Endothelial cell of hepatic sinusoid (primary cell): Measurements from ENCODE around the gene RTN4R.

ENCODE experiments used
- in situ Hi-C: cut with HindIII; loops from 2 replicates; pipeline ENCODE4 v1.10.0; 2017; ENCODE audit warnings: low sequenced_read_pairs

Gene RTN4R

DNA sequence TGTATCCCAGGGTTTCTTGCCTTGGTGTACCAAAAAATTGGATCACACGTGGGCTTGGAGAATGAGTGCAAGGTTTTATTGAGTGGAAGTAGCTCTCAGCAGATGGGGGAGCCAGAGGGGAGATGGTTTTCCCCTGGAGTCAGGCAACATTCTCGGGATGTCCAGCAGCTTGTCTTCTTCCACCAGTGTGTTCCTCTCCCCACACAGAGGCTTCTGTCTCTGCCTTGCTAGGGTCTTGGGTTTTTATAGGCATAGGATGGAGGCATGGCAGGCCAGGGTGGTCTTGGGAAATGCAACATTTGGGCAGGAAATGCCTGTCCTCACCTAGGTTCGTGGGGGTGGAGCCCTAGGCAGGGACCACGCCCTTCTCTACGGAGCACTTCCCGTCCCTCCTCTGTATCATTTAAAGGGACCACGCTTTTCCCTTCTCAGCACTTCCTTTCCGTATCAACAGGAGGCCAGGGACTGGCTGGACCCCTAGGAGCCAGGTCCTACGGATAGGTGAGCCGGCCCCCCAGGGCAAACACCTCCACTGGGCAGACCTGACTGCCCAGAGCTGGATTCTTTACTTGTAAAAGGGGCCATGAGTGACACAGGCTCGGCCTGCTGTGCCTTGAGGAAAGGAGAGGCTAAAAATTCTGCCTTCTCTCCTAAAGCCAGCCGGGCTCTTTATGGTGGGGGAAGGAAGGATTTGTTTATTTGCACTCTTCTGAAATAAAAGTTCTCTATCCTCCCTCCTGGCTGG is 62.0 kb downstream of the RTN4R start:
- in situ Hi-C loops: no loop called here

DNA sequence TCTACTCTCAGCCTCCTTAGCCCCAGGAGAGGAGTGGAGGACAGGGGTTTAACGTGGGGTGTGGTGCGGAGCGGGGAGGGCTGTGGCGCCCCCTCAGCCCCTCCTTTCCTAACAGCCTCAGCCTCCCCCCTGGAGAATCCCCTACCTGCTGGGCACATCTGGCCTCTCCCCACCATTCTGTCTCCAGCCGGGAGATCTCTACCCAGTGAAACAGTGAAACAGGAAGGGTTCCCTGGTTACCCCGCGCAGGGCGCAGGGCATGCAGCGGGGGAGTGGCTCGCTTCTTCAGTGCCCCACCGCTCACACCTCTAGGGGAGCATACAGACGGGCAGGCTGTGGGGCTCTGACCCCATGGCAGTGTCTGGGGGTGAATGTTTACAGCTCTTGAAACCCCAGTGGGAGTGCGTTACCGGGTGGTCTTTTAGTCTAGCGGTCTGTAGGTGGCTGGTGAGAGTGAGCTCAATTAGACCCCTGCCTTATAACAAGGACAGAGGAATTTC is 62.6 kb downstream of the RTN4R start:
- in situ Hi-C loops: no loop called here

DNA sequence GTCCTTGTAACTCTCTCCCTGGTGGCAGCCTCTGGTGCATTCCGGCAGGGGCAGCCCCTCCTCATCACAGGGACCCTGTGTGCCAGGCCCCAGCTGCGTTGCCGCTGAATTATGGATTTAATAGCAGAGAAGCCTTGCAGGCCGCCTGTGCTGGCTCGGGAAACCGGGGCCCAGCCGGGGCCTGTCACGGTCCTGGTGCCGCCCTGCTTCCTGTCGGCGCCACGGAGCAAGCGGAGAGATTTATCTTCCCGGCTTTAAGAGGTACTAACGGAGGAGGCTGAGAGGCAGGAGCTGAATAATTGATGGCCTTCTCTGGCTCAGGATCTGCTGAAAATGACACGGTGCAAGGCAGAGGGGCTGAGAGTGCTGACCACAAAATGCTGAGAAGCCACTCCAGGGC is 63.3 kb downstream of the RTN4R start:
- in situ Hi-C loops: no loop called here

DNA sequence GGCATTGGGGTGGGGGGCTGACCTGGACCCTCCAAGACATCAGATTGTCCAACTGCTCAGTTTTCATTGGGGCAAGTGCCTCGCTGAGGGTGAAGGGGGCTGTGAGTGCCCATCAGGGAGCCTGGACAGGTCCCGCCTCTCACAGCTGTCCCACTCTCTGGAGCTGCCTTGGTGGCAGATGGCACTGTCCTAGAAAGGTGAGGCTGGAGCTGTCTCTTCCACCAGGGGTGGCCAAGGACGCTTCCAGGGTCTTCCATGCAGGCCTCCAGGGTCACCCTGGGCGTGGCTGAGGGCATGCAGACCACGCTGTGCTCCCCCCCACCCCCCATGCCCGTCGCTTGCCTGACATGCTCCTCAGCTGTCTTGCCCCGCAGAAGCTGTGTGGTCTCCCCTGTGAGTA is 63.8 kb downstream of the RTN4R start:
- in situ Hi-C loops: no loop called here

DNA sequence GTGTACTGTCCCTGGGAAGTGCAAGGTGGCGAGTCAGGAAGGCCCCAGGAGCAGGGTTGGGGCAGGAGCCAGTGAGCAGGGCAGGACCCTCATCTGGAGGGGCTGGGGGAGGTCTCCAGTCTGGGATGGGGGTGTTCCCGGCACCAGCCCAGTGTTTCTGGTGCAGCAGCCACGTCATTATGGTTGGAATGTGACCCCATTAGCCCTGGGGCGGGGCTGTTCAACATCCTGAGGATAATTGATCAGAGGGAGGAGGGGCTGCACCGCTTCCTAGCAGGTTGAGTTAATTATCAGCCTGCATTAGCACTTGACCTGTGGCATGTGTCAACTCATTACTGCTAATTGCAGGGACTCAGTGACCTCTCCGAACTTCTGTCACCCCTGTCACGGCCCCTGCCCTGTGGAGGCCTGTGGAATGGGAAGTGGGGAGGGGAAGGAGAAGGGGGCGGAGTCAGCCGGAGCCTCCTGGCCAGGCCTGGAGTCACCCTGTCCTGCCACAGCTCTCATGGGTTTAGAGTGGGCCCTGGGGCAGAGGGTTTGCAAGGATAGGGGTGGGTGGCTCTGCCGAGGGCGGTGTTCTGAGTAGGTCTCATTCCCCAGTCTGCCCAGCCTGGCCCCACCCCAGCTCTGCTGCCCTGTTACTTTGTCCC is 64.4 kb downstream of the RTN4R start:
- in situ Hi-C loops: no loop called here

DNA sequence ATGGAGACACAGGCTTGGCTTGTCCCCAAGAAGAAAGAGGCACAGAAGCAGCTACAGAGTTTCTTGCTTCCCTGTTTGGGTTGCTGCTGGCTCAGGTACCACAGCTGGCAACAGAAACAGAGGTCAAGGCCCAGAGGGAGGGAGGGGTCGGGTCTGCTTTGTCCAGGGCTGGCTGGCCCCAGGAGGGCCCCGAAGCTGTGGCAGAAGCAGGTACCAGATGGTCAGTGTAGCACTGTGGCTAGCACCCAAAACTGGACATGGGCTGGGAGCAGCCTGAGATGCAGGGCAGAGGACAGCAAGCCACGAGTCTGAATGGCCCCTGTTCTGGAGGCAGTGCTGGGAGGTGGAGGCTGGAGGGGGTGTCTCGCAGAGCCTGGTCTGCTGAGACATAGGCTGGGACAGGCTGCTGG is 65.0 kb downstream of the RTN4R start:
- in situ Hi-C loops: no loop called here

DNA sequence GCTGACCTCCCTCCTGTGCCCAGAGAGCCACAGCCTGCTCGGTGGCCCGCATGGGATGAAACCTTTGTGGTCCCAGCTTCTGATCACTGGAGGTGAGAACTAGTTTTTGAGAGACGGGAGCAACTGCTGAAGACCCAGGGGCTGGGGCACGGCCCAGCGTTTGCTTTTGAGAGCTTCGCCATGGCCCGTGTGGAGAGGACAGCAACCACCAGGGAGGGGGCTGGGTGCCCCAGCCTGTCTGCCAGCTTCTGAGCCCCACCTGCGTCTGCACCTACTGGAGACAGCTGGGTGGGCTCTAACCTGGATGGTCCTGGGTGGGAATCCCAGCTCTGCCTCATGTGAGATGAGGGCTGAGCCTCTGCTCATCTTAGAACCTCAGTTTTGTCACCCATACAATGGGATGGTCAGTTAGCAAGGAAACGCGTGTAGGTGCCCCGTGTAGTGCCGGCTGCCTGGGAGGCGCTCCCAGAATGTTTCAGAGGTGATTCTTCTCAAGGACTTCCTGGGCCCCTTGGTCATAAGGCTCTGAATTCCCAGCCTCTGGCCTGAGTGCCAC is 66.2 kb downstream of the RTN4R start:
- in situ Hi-C loops: no loop called here

DNA sequence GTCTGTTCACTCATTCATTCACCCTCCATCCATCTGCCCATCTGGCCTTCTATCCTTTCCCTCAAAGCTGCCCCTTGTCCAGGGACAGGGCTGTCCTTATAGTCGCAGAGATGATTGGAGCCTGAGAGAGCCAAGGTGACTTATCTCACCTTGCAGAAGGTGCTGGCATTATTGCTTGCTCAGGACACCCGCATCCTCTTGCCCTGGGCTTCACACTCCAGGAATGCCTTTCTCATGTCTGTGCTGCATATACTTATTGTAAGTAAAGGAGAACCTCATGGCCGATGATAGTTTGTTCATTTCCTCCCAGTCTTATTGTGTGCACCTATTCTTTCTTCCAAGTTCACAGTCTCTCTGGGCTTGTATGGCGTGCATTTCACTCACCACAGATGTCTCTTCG is 68.2 kb downstream of the RTN4R start:
- in situ Hi-C loops: no loop called here

DNA sequence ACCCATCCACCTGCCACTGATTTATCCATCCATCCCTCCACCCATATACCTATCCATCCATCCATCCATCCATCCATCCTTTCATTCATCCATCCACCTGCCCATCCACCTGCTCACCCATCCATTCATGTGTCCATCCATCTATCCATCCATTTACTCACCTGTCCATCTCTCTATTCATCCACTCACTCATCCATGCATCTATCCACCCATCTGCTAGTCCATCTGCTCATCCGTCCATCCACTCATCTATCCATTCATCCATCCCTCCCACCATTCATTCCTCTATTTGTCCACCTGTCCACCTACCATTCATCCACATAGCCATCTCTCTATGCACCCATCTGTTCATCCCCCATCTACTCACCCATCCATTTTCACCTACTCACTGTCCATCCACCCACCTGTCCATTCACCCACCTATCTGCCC is 68.7 kb downstream of the RTN4R start:
- in situ Hi-C loops: no loop called here

DNA sequence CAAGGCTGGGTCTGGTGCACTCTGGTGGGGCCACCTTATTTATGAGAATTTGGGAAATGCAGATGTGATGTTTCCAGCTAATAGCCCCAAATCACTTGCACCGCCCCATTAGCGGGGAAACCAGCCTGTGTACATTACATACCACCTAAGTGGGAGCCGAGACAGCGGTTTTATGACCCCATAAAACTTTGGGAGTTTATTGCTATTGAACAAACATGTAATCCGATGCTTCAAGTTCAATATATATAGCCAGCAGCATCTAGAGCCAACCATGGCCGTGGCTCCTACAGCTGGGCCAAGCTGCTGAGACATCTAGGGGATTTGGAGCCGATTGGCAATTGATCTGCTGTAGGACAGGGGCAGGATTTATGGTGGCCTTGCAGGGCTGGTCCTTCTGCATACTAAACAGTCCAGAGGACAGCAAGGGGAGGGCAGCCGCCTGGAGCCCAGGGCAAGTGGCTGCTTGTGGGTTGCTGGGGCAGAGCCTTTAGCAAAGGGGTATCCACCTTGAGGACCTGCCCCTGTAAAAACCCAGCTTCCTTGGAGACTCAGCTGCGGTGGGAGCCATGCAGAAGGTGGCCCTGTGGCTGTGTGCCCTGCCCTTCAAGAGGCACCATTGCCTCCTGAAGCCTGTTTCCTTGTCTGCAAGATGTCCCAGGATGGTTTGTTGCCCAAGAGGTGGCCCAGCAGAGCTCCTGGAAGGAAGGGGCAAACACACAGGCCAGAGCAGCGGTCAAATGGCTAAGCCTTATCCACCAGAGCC is 69.4 kb downstream of the RTN4R start:
- in situ Hi-C loops: no loop called here

DNA sequence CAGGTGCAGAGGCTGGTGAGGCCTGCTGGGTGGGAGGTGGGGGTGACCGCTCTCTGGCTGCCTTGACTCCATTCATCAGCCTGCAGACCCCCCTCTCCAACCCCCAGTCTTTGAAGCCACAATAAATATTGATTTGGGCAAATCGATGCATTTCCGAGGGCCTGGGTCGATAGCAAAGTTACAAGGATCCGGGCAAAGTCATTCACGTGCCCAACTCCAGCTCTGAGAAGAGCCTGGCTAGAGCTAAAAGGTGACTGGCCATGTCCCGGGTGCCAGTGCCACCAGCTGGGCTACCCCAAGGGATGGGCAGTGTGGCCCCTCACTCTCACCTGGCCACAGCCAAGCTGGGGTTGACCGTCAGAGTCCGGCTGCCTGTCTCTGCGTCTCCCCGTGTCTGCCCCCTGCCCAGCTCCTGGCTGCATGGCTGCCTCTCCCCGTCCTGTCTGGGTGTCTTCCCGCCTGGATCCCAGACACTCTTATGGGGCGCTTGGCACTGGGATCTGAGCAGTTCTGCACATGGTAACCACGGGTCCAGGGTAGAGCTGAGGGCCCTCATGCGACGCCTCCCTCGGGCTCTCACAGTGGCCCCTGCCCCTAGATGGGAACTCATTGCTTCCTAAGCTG is 70.6 kb downstream of the RTN4R start:
- in situ Hi-C loops: no loop called here

DNA sequence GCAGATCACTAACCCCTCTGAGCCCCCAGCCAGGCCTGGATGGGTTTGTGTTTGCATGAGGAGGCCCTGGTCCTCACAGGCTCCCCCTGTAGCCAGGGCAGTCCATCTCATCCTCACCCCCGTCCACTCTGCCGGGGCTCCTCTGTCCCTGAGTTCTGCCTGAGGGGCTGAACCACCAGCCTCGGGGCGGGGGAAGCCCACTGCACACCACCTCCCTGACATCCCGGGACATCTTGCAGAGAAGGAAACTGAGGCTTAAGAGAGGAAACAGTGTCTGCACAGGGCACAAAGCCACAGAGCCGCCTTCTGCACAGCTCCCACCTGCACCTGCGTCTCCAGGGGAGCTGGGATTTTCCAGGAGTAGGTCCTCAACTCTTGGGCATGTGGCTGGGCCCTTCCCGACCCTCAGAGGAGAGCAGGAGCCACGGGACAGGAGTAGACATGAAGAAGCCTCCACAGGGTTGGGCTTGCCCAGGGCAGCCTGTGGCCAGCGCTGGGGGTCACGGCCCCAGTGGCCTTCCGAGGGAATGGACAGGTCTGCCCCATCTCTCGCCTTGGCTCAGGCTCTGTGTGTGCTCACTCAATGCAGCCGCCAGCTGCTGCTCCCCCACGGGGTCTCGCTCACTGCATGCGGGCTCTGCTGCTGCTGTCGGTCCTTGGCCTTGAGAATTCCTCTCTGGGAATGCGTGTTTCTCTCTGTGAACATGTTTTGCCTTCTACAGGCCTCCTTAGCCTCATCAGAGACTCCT is 71.8 kb downstream of the RTN4R start:
- in situ Hi-C loops: no loop called here

DNA sequence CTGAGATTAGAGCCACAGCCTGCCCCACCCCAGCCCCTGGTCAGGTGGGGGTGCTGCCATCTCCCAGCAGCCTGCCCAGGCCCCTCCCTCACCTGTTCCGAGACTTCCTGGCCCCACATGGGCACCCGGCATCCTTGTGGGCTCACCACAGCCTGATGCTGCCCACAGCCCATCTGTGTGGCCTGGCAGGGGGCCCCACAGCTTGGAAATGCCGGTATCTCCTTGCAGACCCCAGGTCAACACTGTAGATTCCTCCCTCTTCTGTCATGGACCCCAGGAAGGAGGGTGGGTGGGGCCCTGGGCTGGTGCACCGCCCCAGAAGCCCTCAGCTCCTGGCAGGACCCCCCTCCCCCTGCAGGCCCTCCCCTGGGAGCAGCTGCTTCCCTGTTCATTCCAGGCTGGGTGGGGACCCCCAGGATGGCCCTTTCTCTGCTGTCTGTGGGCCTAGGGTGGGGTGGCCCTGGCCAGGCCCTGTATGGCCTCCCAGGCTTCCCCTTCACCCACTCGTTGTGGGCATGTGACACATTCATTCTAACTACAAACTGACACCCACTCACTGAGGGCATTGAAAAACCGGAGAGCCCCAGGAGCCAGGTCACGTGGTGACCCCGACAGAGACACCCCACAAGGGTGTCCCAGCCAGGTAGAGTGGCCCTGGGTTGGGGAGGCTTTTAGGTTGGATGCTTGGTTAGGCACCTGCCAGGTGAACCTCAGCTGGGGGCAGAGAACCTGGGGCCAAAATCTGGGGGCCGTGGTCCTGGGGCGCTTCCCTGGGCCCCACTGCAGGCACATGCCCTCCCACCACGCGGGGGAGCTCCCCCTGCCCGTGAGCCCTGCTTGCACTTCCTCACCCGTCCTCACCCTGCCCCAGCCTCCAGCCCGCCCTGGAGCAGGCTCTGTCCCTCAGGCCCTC is 73.2 kb downstream of the RTN4R start:
- in situ Hi-C loops: no loop called here

DNA sequence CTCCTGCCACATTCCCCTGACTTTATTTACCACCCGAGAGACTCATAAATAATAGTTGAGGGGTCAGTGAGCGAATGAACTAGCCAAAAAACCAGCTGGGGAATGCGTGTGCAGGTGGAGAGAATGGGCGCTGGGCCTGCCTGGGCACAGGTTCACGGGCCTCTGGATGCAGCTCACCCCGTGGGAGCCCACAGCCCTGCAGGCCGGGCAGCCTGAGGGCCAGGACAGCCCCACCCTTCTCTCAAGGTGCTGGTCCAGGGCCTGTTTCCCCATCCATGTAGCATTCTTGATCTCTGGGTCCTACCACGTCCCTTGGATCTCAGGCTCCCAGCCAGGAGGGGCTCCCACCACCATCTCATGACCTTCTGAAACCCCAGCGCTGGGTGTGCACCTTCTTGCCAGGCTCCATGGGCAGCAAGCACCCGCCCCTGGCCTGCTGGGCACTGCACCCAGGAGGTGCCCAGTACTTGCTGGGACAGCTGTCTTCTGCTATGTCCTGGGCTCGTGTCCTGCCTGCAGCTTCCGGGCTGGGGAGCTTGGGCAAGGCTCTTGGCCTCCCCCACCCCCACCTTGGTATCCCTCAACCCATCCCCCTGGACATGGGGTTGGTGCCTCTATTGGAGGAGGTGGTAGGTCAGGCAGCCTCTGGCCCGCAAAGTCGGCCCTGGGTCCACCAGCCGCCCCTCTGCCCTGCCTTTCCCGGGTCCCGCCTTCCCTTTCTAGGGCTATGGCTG is 74.2 kb downstream of the RTN4R start:
- in situ Hi-C loops: no loop called here

DNA sequence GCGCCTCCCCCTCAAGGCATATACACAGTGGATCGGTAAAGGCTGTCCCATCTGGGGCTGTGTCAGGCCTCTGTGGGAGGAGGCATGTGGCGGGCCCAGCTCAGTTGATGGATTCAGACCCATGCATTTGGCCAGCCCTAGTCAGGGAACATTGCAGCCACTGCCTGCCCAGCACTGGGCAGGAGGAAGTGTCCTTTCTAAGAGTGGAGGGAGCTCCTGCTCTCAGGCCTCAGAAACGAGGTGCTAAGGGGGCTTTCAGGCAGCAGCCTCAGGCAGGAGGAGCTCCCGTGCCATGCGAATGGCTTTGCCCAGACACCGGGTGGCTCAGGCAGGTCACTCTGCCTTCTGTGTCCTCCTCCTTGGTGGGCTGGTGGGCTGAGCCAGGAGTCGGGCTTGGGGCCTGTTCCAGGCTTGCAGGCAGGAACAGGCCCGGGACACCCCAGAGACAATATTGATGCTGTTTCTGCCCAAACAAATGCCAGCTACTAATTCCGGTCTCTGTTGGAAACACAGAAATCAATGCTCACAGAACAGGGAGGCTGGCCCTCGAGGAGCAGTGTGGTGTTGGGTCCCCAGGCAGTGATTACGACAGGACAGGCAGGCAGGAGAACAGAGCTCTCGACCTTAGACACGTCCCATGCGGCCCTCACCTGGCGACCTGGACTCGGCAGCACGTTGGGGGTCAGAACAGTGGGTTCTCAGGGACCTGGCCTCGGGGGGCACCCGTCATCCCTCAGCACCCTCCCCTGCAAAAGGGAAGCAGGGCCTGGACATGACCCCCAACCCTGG is 75.0 kb downstream of the RTN4R start:
- in situ Hi-C loops: no loop called here

DNA sequence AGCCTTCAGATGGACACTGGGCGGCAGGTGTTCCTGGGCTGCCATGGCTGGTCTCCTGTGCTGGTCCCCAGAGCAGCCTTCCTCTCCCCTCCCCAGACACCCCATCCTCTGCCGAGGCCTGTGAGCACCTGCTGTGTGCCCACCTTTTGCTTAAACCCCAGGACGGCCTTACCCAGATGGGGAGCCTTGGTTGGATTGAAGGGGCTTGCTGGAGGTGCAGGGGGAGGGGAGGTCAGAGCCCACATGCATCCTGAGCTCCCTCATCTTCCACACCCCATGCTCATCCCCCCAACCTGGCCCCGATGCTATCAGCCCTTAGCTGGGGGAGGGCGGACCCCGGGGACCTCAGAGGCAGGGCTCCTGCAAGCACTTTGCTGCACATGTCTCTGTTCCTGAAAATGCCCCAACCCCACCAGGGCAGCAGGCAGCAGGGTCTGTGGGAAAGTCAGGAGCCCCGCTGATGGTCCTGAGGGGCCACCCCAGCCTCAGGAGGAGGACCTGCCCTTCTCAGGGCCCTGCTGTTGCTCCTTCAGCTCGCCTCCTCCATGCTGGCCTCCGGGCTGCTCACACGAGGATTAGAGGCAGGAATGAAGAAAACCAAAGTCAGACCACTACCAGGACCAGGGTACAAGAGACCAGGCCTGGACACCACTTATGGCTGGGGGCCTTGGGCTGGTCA is 75.7 kb downstream of the RTN4R start:
- in situ Hi-C loops: no loop called here

DNA sequence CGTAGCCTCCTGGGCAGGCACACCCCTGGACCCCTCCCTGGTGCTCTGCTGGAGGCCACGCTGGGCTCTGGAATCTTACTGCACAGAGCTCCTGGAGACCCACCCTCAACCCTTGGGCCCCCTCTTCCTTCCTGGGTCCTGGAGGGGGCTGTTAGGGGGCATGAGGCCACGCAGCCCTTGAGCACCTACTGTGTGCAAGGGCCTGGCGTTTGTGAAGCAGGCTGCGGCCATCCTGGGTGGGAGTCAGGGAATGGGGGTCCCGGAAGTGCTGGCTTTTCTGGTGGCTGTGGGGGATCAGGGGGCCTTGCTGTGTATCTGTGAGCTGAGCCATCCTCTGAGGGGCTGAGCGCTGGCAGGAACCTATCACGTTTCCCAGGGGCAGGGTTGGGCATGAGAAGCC is 76.3 kb downstream of the RTN4R start:
- in situ Hi-C loops: no loop called here
